ENCODE data around the gene ADM2. TPM values are rescaled to one million over a fixed set of nuclear protein-coding genes. Genes with fewer than 3 reads are reported as not detected.

ADM2 gene
- total and polyA plus RNA-seq, 2 of the 13 experiments (the other 11 are each of a cell fraction or from before 2014, with no cell fraction given) = 1.2 to 3.0 TPM

DNA sequence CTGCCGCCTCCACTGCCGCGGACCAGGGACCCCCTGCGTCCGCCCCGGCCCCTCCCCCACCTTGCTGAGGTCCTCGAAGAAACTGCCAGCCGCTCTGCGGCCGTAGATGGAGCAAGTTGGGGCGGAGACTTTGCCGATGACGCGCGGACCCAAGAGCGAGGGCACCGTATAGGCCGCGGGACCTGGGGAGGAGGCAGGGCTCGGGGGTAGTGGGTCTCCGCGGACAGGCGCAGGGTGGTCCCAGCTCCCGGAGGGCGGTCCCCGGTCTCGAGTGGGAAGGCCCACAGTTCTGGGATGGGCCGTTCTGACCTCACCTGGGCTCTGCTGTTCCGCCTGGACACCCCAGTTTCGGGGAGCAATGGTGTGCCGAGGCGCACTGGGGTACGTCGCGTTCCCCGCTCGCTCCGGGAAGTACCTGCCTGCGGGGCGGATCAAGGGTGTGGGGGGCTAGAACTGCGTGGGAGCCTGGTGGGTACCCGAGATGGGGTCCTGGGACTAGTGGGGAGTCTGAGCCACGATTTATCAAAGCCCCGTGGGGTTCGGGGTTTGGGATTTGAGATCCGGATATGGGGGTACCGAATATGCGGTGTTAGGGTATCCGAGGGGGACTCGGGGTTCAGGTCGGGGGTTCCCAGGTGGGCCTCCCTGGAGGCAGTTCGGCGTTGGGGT is 49.7 kb downstream of the ADM2 start (continued):
- TF ChIP-seq ZNF660 (CRISPR knock-in tag; IDR thresholded peaks at IDR 0.05; ENCODE audit: borderline replicate concordance, low read depth) (no peak), HDAC1 (CRISPR knock-in tag; IDR thresholded peaks at IDR 0.05) (peak; percentile 65), MTF2 (CRISPR knock-in tag; IDR thresholded peaks at IDR 0.05; ENCODE audit: borderline replicate concordance) (no peak), ISL2 (CRISPR knock-in tag; IDR thresholded peaks at IDR 0.05) (no peak), CHD4 (IDR thresholded peaks at IDR 0.05; ENCODE audit: borderline replicate concordance, low read length) (no peak), KDM5B (CRISPR knock-in tag; IDR thresholded peaks at IDR 0.05; ENCODE audit: borderline replicate concordance) (no peak), POLR2A (IDR thresholded peaks at IDR 0.05; ENCODE audit: insufficient read depth in 1 of 2, low read depth in 2 of 2, low read length in 2 of 2) (peak in 1 of 2 experiments; percentile 20; a peak in 1 of 4 replicates), RBM22 (optimal IDR thresholded peaks at IDR 0.05; ENCODE audit: low read length) (peak; percentile 23), CBFB (CRISPR knock-in tag; IDR thresholded peaks at IDR 0.05) (no peak), ZNF530 (CRISPR knock-in tag; IDR thresholded peaks at IDR 0.05; ENCODE audit: low read depth) (no peak)
- TF ChIP-seq, protein P1, sequence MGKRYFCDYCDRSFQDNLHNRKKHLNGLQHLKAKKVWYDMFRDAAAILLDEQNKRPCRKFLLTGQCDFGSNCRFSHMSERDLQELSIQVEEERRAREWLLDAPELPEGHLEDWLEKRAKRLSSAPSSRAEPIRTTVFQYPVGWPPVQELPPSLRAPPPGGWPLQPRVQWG (CRISPR knock-in tag; IDR thresholded peaks at IDR 0.05; ENCODE audit: borderline replicate concordance, low read depth) = no peak
- TF ChIP-seq, protein P2, sequence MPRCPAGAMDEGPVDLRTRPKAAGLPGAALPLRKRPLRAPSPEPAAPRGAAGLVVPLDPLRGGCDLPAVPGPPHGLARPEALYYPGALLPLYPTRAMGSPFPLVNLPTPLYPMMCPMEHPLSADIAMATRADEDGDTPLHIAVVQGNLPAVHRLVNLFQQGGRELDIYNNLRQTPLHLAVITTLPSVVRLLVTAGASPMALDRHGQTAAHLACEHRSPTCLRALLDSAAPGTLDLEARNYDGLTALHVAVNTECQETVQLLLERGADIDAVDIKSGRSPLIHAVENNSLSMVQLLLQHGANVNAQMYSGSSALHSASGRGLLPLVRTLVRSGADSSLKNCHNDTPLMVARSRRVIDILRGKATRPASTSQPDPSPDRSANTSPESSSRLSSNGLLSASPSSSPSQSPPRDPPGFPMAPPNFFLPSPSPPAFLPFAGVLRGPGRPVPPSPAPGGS (CRISPR knock-in tag; IDR thresholded peaks at IDR 0.05) = no peak
- TF ChIP-seq, protein P3, sequence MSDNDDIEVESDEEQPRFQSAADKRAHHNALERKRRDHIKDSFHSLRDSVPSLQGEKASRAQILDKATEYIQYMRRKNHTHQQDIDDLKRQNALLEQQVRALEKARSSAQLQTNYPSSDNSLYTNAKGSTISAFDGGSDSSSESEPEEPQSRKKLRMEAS (IDR thresholded peaks at IDR 0.05) = no peak
- TF ChIP-seq, protein P4, sequence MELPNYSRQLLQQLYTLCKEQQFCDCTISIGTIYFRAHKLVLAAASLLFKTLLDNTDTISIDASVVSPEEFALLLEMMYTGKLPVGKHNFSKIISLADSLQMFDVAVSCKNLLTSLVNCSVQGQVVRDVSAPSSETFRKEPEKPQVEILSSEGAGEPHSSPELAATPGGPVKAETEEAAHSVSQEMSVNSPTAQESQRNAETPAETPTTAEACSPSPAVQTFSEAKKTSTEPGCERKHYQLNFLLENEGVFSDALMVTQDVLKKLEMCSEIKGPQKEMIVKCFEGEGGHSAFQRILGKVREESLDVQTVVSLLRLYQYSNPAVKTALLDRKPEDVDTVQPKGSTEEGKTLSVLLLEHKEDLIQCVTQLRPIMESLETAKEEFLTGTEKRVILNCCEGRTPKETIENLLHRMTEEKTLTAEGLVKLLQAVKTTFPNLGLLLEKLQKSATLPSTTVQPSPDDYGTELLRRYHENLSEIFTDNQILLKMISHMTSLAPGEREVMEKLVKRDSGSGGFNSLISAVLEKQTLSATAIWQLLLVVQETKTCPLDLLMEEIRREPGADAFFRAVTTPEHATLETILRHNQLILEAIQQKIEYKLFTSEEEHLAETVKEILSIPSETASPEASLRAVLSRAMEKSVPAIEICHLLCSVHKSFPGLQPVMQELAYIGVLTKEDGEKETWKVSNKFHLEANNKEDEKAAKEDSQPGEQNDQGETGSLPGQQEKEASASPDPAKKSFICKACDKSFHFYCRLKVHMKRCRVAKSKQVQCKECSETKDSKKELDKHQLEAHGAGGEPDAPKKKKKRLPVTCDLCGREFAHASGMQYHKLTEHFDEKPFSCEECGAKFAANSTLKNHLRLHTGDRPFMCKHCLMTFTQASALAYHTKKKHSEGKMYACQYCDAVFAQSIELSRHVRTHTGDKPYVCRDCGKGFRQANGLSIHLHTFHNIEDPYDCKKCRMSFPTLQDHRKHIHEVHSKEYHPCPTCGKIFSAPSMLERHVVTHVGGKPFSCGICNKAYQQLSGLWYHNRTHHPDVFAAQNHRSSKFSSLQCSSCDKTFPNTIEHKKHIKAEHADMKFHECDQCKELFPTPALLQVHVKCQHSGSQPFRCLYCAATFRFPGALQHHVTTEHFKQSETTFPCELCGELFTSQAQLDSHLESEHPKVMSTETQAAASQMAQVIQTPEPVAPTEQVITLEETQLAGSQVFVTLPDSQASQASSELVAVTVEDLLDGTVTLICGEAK (IDR thresholded peaks at IDR 0.05) = no peak
- TF ChIP-seq, protein P4 (CRISPR knock-in tag; IDR thresholded peaks at IDR 0.05) = no peak; the same call in 1 of the 2 replicates
- TF ChIP-seq, protein P5, sequence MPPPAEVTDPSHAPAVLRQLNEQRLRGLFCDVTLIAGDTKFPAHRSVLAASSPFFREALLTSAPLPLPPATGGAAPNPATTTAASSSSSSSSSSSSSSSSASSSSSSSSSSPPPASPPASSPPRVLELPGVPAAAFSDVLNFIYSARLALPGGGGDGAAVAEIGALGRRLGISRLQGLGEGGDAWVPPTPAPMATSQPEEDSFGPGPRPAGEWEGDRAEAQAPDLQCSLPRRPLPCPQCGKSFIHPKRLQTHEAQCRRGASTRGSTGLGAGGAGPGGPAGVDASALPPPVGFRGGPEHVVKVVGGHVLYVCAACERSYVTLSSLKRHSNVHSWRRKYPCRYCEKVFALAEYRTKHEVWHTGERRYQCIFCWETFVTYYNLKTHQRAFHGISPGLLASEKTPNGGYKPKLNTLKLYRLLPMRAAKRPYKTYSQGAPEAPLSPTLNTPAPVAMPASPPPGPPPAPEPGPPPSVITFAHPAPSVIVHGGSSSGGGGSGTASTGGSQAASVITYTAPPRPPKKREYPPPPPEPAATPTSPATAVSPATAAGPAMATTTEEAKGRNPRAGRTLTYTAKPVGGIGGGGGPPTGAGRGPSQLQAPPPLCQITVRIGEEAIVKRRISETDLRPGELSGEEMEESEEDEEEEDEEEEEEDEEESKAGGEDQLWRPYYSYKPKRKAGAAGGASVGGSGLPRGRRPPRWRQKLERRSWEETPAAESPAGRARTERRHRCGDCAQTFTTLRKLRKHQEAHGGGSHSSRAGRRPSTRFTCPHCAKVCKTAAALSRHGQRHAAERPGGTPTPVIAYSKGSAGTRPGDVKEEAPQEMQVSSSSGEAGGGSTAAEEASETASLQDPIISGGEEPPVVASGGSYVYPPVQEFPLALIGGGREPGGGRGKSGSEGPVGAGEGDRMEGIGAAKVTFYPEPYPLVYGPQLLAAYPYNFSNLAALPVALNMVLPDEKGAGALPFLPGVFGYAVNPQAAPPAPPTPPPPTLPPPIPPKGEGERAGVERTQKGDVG (CRISPR knock-in tag; IDR thresholded peaks at IDR 0.05; ENCODE audit: borderline replicate concordance) = no peak

Data from HepG2 (cell line).